ENCODE results near the gene ZIC5.

Gene ZIC5

DNA sequence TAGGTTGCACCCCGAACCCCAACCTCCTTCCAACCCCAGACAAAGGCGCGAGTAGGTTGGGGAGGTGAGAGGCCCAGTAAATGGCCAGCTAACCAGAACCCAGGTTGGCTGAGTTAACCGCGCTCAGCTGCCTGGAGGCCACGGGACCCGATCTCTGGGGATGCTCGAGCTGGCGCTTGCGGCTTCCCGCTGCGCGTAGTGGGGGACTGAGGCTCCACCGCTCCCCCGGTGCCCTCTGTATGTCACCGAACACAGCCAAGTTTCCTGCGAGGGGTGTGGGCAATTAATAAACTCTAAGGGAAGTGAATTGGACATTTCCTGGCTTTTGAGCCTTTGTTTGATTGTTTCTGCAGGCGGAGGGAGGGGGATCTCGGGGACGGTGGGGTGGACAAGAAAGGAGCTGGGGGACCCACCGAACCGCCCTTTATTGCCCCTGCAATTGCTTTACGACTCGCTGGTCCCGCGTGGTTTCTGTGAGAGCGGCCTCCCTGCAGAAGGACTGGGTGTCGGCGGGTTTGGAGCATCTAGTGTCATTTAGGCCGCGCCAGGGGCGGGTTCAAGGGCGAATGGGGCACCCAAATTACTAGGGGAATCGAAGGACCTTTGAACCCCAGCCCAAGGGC lies 3.5 kb upstream of the ZIC5 start:
- Mint-ChIP-seq H3K36me3 (peaks cover 3% of the 10 kb centered on the region), H3K9me3 (peaks cover 2% of the 10 kb centered on the region), H3K4me1 (peaks cover 21% of the 10 kb centered on the region), H3K27me3 (peaks cover 94% of the 10 kb centered on the region), H3K4me3 (no peak overlapping the region), H3K27ac (peak overlapping the region; percentile 58)
- CTCF ChIA-PET: no interaction called here
- DNase-seq: no peak

DNA sequence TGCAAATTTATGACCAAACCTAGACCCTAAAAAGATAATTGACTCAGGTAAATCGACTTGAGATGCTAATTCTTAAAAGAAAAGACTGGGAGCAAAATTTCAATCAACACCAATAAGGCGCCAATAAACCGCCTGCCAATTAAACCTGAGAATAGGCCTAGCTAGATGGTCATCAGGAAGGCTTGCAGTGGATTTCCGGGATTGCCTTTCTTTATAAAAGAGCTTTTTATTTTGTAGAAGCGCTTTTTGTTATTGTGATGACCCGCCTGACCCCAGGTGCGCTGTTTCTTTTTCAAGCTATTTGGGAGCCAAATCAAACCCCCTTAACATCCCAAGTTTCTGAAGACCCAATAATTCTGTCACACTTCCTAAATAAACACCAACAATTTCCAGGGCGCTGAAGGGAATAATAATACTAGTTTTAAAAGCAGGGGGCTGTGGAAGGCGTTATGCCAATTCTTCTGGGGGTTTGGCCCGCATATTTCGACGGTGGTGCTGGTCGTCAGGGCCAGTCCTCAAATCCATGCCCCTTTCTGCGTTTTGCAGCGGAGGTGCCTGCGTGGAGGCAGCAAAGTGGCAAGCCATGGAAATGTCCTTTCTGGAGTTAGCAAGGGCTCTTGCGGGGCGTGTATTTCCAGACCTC lies 2.9 kb upstream of the ZIC5 start:
- CTCF ChIA-PET: interaction anchor here (1.1 kb wide), 1 partner anchor 541 kb away, joined by 4 read pairs; no protein-coding TSS in a partner anchor
- Mint-ChIP-seq H3K27ac (peak overlapping the region; percentile 42), H3K4me1 (peaks cover 24% of the 10 kb centered on the region), H3K9me3 (peaks cover 2% of the 10 kb centered on the region), H3K36me3 (peaks cover 6% of the 10 kb centered on the region), H3K4me3 (no peak overlapping the region), H3K27me3 (peaks cover 94% of the 10 kb centered on the region)
- DNase-seq: no peak

- Mint-ChIP-seq H3K9me3 (peaks cover 2% of the 10 kb centered on the region), H3K27ac (peak overlapping the region; percentile 42), H3K36me3 (peaks cover 9% of the 10 kb centered on the region), H3K27me3 (peaks cover 94% of the 10 kb centered on the region), H3K4me3 (no peak overlapping the region), H3K4me1 (peaks cover 27% of the 10 kb centered on the region)
- DNase-seq: no peak
- CTCF ChIA-PET: interaction anchor here (1.1 kb wide), 1 partner anchor 542 kb away, joined by 4 read pairs; no protein-coding TSS in a partner anchor
Measured at GRCh38 chr13:99973808-99974185, 2.2 kb upstream of the ZIC5 start.

- Mint-ChIP-seq H3K27ac (peak overlapping the region; percentile 62), H3K27me3 (peaks cover 94% of the 10 kb centered on the region), H3K9me3 (peaks cover 2% of the 10 kb centered on the region), H3K4me3 (no peak overlapping the region), H3K4me1 (peaks cover 22% of the 10 kb centered on the region), H3K36me3 (peaks cover 9% of the 10 kb centered on the region)
- no peak for DNase-seq
- CTCF ChIA-PET: interaction anchor here (1.1 kb wide), 1 partner anchor 542 kb away, joined by 4 read pairs; no protein-coding TSS in a partner anchor
Measured at GRCh38 chr13:99973163-99973807, 1.7 kb upstream of the ZIC5 start.

DNA sequence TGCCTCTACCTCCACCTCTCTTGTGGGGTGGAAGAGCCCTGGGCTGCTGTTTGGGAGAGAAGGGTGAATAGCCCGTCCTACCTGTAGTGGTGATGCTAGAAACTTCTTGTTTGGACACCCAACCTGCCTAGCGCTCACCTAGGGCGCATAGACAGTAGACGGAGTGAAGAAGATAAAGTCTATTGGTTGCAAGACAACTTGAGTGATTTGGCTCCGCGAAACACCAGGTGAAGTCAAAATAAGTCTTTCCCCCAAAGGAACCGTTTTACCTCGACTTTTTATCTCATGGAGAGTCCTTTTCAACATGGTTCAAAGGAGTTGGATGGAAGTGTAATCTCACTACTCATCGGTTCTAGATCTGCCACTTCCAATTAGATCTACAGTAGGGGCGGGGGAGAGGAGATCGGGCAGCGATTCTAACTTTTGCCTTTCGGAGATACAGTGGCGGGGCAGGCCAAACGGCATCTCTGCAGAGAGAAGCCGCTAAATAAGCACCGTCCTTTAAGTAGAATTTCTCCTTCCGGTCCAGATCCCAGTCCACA lies 694 bp upstream of the ZIC5 start:
- H3K4me3 Mint-ChIP-seq: peak overlapping the region; percentile 3
- H3K27me3 Mint-ChIP-seq: peaks cover 93% of the 10 kb centered on the region

DNA sequence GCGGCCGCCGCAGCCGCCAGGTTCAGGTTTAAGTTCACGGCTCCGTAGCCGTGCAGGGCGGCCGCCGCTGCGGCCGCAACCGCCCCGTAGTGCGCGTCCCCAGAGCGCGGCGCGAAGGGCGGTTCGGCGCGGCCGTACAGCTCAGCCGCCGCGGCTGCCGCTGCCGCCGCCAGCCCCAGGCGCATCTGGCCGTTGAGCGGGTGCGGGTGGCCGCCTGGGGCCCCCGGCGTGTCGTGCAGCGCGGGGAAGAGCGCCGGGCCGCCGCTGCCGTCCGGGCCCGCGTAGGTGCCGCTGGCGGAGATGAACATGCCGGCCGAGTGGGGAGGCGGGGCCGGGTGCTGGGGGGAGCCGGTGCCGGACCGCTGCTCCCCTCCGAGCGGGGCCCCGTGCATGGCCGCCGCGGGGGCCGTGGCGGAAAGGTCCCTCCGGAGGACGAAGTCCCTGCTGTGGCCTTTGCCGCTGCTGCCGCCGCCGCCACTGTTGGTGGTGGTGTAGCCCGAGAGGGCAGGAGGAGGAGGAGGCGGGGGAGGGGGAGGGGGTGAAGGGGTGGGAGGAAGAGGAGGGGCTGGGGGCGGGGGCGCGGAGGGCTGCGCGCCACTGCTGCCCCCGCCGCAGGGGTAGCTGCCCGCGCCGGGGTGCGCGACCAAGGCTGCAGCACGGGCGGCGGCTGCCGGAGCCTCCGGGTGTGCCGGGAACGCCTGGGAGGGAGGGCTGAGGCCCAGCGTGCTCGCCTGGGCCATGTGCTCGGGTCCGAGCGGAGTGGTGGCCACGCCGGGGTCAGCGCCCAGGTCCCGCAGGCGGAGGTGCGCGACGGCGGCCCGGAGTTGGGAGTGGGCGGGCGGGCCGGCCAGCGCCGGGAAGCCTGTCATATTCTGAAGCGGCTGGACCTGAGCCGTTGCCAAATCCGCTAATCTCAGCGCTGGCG lies 654 bp downstream of the ZIC5 start:
- peaks cover 18% of the 10 kb centered on the region for H3K4me1 Mint-ChIP-seq
- H3K27me3 Mint-ChIP-seq: peaks cover 89% of the 10 kb centered on the region
- H3K4me3 Mint-ChIP-seq: no peak overlapping the region
- H3K36me3 Mint-ChIP-seq: peaks cover 12% of the 10 kb centered on the region
- peaks cover 2% of the 10 kb centered on the region for H3K9me3 Mint-ChIP-seq
- DNase-seq: no peak
- CTCF ChIA-PET: no interaction called here
- peak overlapping the region; percentile 65 for H3K27ac Mint-ChIP-seq

More for the DNA sequence above, 694 bp upstream of the ZIC5 start:
- CTCF ChIA-PET: no interaction called here
- peaks cover 18% of the 10 kb centered on the region for H3K4me1 Mint-ChIP-seq
- DNase-seq: no peak
- peaks cover 12% of the 10 kb centered on the region for H3K36me3 Mint-ChIP-seq
- H3K9me3 Mint-ChIP-seq: peaks cover 2% of the 10 kb centered on the region
- H3K27ac Mint-ChIP-seq: peak overlapping the region; percentile 61

GRCh38 chr13:99969919-99970650 lies 1.5 kb downstream of the ZIC5 start:
- peak overlapping the region; percentile 68 for H3K4me3 Mint-ChIP-seq
- peaks cover 12% of the 10 kb centered on the region for H3K36me3 Mint-ChIP-seq
- CTCF ChIA-PET: no interaction called here
- H3K27me3 Mint-ChIP-seq: peaks cover 89% of the 10 kb centered on the region
- H3K9me3 Mint-ChIP-seq: peaks cover 2% of the 10 kb centered on the region
- peak; percentile 48 for DNase-seq
- H3K4me1 Mint-ChIP-seq: peaks cover 18% of the 10 kb centered on the region
- peak overlapping the region; percentile 84 for H3K27ac Mint-ChIP-seq

DNA sequence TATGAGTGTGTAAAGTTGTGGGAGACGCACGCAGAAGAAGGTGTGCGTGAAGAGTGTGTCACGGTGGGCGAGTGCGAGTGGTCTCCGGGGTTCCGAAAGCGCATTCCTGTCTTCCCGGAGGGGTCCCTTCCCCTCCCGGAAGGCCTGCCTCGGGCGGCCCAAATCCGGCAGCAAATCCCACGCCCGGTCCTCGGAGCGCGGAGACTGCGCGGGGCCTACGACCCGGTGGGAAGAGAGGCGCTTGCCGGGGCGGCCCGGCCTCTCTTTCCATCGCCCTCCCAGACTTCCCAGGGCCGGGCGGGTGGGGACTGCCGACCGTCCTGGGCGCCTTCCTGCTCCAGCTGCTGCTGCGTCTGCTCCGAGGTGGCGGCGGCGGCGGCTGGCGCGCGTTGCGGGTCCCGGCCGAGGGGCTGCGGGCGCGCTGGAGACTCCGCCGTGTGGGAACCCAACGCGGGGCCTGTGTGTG lies 2.1 kb downstream of the ZIC5 start:
- CTCF ChIA-PET: no interaction called here
- Mint-ChIP-seq H3K4me1 (peaks cover 18% of the 10 kb centered on the region), H3K36me3 (peaks cover 12% of the 10 kb centered on the region), H3K27ac (peak overlapping the region; percentile 84), H3K9me3 (peaks cover 1% of the 10 kb centered on the region), H3K4me3 (peak overlapping the region; percentile 68), H3K27me3 (peaks cover 83% of the 10 kb centered on the region)
- no peak for DNase-seq

GRCh38 chr13:99968521-99969452 lies 2.8 kb downstream of the ZIC5 start:
- H3K9me3 Mint-ChIP-seq: no peaks in the 10 kb centered on the region
- peaks cover 81% of the 10 kb centered on the region for H3K27me3 Mint-ChIP-seq
- H3K4me1 Mint-ChIP-seq: peaks cover 18% of the 10 kb centered on the region
- CTCF ChIA-PET: no interaction called here
- H3K27ac Mint-ChIP-seq: peak overlapping the region; percentile 67
- peaks cover 12% of the 10 kb centered on the region for H3K36me3 Mint-ChIP-seq
- no peak for DNase-seq
- H3K4me3 Mint-ChIP-seq: peak overlapping the region; percentile 33

- H3K36me3 Mint-ChIP-seq: peaks cover 12% of the 10 kb centered on the region
- H3K9me3 Mint-ChIP-seq: no peaks in the 10 kb centered on the region
- H3K27ac Mint-ChIP-seq: peak overlapping the region; percentile 77
- peaks cover 75% of the 10 kb centered on the region for H3K27me3 Mint-ChIP-seq
- H3K4me3 Mint-ChIP-seq: peak overlapping the region; percentile 11
- no peak for DNase-seq
- H3K4me1 Mint-ChIP-seq: peaks cover 18% of the 10 kb centered on the region
- CTCF ChIA-PET: interaction anchor here (0.7 kb wide), 1 partner anchor 311 kb away, joined by 4 read pairs; no protein-coding TSS in a partner anchor
Measured at GRCh38 chr13:99967869-99968520, 3.6 kb downstream of the ZIC5 start.

DNA sequence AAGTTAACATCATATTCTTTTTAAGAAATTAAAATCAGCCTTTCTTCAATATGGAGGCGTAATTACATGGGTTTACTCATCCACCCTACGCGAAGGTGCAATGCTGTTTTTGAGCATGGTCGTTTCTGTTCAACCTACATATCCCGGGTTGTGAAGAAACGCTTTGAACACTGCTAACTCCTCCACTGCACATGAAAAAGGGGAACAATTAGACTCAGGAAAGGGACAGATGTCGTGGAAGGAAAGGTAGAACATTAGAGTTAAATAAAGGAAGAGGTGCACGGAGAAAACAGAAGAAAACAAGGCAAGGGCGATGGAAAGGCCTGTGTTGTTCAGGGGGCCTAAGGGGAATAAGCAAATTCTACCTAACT lies 4.1 kb downstream of the ZIC5 start:
- peaks cover 12% of the 10 kb centered on the region for H3K36me3 Mint-ChIP-seq
- CTCF ChIA-PET: interaction anchor here (0.7 kb wide), 1 partner anchor 311 kb away, joined by 4 read pairs; no protein-coding TSS in a partner anchor

More for the DNA sequence above, 4.1 kb downstream of the ZIC5 start:
- Mint-ChIP-seq H3K4me1 (peaks cover 18% of the 10 kb centered on the region), H3K27me3 (peaks cover 72% of the 10 kb centered on the region), H3K4me3 (peak overlapping the region; percentile 11), H3K27ac (peak overlapping the region; percentile 77), H3K9me3 (no peaks in the 10 kb centered on the region)
- no peak for DNase-seq

All from activated naive CD4-positive, alpha-beta T cell treated with anti-CD3 and anti-CD28 coated beads, Interleukin-2, amount 10 ng/mL, durations not matched to agents 7 days and 5 days (primary cell).